Fibroblast of mammary gland (primary cell): ENCODE measurements around the gene TREM2.
"Not testable (repeated sequence)": the region's sequence is repeated elsewhere in the genome, so short reads cannot be mapped to it uniquely, and the experiment has no call there.

Experiments used
- DNase-seq: peaks from one replicate; pipeline ENCODE4 v3.0.0-alpha.2; 2010; ENCODE audit warnings: low read depth
- H3K4me3 ChIP-seq: 2 replicates; pipeline ENCODE4 v1.5.1; 2011; ENCODE audit warnings: low read depth, mild to moderate bottlenecking, low read length, moderate library complexity; ENCODE audit not compliant: control insufficient read depth
- CTCF ChIP-seq: conservative IDR thresholded peaks from 2 replicates; pipeline ENCODE4 v1.5.1; 2011; ENCODE audit warnings: low read depth, low read length, inconsistent platforms; ENCODE audit not compliant: control insufficient read depth, insufficient read depth

TREM2 gene

GRCh38 chr6:41190791-41191190 is 27.9 kb upstream of the TREM2 start:
- no peak for TF ChIP-seq CTCF
- peak; percentile 1 for DNase-seq
- H3K4me3 ChIP-seq = no peak overlapping the region

- DNase-seq = no peak
- no peak for TF ChIP-seq CTCF
- no peak overlapping the region for H3K4me3 ChIP-seq
Observed at GRCh38 chr6:41189967-41190366, 27.1 kb upstream of the TREM2 start.

- not testable (repeated sequence) for DNase-seq, H3K4me3 ChIP-seq
Observed at GRCh38 chr6:41189046-41189445, 26.1 kb upstream of the TREM2 start.

- no peak overlapping the region for H3K4me3 ChIP-seq
- no peak for TF ChIP-seq CTCF
- no peak for DNase-seq
Observed at GRCh38 chr6:41187924-41188886, 25.3 kb upstream of the TREM2 start.

- no peak for TF ChIP-seq CTCF
- no peak for DNase-seq
- no peak overlapping the region for H3K4me3 ChIP-seq
Observed at GRCh38 chr6:41186031-41186562, 23.2 kb upstream of the TREM2 start.

- TF ChIP-seq CTCF = no peak
- H3K4me3 ChIP-seq = no peak overlapping the region
- DNase-seq = no peak
Observed at GRCh38 chr6:41184761-41185160, 21.8 kb upstream of the TREM2 start.
